Measurements from ENCODE around the gene CASP1.
"Not testable (repeated sequence)": the region's sequence is repeated elsewhere in the genome, so short reads cannot be mapped to it uniquely, and the experiment has no call there.

The CASP1 gene

DNA sequence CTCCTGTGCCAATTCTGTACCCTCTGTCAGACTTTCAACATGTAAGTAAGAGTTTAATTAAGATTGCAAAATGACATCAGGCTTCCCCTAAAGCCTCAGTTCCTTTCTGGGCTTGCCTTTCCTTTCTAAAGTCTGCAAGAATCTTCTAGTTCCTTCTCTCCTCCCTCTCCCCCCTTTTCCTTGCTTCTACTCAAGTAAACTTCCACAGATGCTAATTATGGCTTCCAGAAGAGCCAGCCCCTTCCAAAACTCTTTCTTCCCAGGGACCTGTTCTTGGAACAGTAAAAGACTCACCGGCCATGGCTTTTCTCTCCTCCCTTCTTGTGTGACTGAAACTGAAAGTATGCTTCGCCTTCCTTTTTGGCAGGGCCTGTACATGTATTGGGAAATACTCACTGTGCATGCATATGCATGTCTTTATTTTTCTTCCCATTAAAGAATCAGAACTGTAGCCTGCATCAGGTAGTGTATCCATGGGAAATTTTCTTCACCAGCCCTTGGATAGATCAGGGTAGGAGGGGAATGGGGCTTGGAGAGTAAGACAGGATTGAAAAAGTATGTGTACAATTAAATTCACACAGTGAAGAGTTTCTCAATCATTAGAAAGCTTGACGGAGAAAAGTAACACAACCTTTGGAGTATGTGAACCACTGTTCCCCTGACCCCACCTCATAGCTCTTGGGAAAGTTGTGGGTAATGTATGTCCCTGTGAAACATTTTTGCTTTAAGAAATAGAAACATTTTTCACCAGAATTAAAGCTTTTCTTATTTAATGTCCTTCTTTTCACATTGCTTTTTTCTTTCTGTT is at the start of gene CASP1:
Gene CASP1, minus strand, starts transcription at position 332 of the 808 bp plus-strand sequence. Its CDS starts 31 bp downstream, at position 301.
- DNase-seq: no peak

GRCh38 chr11:105081412-105082150 is 46.6 kb upstream of the CASP1 start:
- DNase-seq: no peak

DNA sequence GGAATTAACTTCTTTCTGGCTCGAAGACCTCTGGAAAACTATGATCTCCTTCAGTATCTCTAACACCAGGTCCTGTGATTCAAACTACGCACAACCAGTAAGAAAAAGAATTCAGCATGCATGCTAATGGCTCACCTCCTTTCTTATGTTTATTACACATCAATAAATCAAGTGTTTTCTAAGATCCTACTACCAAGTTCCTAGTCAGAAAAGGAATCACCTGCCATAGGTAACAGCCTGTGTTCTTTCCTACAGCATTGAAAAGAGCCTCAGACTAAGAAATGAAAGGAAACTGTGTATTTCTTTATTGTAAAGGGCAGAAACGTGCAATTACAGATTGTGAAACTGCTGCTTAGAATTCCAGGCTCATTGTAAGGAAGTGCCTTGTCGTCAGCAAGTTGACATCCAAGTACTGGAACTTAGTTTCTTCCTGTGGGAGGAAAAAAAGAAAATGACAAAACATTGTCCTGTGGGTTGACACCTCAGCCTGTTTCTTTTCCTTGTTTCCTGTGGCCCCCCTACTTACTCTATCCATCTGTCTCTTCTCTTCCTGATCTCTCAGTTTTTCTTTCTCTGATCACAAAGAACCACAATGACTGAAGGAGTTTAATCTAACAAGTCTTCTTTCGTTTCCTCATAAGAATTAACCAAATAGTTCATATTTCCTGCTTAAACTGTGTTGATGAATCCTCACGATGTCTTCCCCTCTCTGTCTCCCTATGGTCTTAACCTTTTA is 45.4 kb upstream of the CASP1 start:
- DNase-seq: not testable (repeated sequence)

DNA sequence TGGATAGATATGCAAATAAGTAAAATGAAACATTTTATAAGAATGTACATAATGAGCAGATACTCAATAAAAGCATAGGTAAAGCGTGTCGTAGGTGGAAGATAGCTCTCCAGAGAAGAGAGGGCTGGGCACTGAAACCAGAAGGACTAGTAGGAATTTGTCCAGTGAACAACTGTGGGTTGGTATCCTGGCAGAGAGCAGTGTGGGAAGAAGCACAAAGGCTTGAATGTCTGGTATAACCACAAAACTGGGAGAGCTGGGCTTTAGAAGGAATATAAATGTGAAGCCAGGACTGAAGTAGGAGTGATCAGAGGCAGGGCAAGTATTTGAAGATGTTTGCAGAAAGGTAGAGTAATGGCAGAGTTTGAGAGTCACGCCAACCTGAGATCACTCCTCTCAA is 43.3 kb upstream of the CASP1 start:
- DNase-seq: no peak

GRCh38 chr11:105077141-105077790 is 42.3 kb upstream of the CASP1 start:
- DNase-seq: not testable (repeated sequence)

DNA sequence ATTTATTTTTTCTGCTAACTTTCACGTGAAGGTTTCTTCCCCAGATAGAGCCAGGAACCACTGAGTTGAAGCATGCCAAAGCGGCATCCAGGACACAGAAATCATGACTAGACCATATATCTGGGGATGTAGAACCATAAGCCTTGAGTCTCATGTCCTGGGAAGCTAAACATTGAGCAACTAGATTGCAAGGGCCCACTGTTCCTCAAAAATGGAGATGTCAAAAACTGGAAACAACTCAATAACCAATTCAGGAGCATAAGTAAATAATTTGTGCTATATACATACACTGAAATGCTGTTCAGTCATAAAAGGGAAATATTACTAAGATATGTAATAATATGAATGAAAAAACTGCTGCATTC is 39.2 kb upstream of the CASP1 start:
- DNase-seq: no peak

DNA sequence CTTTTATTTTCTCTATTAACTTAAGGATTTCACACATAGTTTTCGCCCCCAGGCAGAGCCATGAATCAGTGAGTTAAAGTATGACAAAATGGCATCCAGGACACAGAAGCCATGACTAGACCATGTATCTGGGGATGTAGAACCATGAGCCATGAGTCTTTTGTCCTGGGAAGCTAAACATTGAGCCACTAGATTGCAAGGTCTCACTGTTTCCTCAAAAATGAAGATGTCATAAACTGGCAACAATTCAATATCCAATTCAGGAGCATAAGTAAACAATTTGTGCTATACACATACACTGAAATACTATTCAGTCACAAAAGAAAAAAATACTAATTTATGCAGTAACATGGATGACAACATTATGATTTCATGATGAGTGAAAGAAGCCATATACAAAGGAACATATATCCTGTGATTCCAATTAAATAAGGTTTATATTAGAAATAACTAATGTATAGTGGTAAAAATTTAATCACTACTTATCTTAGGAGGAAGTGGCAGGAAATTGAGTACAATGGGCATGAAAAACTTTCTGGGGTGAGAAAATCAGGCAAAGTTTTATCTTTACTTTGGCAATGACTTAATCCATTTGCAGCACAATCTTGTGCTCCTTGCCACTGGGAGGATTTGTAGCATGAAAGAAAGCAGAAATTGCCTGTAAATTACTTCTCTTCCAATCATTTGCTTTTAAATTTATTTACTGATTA is 38.7 kb upstream of the CASP1 start:
- no peak for DNase-seq

GRCh38 chr11:105072080-105072479 is 37.1 kb upstream of the CASP1 start:
- not testable (repeated sequence) for DNase-seq

DNA sequence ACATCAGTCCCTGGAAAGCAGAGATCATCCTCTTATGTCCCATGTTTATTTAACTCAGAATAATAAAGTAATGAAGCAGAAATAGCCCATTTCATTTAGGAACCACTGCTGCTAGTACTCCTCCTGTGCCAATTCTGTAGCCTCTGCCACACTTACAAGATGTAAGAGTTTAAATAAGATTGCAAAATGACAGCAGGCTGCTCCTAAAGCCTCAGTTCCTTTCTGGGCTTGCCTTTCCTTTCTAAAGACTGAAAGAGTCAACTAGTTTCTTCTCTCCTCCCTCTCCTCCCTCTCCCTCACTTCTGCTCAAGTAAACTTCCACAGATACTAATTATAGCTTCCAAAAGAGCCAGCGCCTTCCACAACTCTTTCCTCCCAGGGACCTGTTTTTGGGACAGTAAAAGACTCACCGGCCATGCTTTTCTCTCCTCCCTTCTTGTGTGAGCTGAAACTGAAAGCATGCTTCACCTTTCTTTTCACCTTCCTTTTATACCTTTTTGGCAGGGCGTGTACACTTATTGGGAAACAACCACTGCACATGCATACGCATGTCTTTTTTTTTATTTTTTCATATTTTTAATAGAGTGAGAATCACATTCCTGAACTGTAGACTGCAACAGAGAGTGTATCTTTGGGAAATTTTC is 36.3 kb upstream of the CASP1 start:
- no peak for DNase-seq

- DNase-seq: no peak
Measured at GRCh38 chr11:105070306-105070705, 35.4 kb upstream of the CASP1 start.

DNA sequence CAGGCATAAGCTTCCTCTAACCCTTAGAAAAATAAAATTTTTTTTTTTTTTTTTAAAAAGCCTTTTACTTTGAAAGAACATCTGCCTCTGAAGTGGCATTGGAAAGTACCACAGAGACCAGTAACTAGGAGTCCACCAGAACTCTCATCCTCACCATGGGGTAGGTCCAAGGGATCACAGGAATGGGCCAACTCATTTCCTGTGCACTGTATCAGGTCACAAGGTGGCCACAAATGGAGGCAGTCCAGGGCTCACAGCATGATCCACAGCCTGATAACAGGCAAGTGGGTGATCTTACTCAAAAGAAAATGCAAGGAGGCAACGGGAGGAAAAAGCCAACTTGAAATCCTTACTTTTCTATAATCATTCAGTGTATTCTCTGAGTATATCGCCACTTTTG is 34.8 kb upstream of the CASP1 start:
- not testable (repeated sequence) for DNase-seq

DNA sequence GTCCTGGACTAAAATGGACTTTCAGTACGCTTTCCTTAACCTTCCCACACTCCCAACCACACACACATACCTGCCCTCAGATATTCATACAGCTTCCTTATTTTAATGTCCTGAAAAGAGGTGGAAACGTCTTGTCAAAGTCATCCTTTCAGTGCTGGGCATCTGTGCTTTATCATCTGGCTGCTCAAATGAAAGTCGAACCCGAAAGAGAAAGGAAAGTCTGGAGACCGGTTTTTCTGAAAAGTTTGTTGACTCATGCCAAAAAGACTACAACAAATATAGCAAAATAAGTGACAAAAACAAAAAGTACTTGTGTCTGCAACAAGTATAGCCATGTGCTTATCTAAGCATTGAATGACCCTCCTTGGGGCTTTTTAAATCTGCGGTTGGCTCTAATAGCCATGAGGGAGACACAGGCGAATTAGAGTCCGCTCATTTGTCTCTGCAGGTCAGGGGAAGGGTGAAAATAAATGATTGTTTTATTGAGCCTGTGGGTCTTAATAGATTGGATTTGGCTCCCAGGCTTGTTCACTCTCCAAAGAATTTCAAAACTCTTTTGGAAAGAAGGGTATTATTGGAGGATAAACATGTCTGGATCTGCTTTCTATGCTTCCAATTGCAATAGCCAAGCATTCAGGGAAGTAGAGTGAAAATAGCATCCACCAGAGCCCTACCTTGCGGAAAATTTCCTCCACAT is 28.4 kb upstream of the CASP1 start:
- not testable (repeated sequence) for DNase-seq

GRCh38 chr11:105057432-105057831 is 22.5 kb upstream of the CASP1 start:
- no peak for DNase-seq

DNA sequence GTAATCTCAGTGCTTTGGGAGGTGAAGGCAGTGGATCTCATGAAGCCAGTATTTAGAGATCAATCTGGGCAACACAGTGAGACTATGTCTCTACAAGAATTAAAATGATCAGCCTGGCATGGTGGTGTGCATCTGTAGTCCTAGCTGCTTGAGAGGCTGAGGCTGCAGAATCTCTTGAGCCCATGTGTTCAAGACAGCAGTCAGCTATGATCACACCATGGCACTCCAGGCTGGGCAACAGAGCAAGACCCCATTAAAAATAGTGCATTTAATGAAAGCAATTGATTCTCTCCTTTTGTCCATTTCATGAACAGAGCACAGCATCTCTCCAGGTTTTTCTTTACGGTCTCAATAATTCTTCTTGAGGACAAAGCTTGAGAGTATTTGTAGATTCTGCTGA is 21.5 kb upstream of the CASP1 start:
- no peak for DNase-seq

- no peak for DNase-seq
Measured at GRCh38 chr11:105054723-105055493, 20.0 kb upstream of the CASP1 start.

GRCh38 chr11:105052487-105052886 is 17.5 kb upstream of the CASP1 start:
- no peak for DNase-seq

GRCh38 chr11:105051559-105051958 is 16.6 kb upstream of the CASP1 start:
- no peak for DNase-seq

GRCh38 chr11:105049481-105049880 is 14.5 kb upstream of the CASP1 start:
- DNase-seq: no peak

DNA sequence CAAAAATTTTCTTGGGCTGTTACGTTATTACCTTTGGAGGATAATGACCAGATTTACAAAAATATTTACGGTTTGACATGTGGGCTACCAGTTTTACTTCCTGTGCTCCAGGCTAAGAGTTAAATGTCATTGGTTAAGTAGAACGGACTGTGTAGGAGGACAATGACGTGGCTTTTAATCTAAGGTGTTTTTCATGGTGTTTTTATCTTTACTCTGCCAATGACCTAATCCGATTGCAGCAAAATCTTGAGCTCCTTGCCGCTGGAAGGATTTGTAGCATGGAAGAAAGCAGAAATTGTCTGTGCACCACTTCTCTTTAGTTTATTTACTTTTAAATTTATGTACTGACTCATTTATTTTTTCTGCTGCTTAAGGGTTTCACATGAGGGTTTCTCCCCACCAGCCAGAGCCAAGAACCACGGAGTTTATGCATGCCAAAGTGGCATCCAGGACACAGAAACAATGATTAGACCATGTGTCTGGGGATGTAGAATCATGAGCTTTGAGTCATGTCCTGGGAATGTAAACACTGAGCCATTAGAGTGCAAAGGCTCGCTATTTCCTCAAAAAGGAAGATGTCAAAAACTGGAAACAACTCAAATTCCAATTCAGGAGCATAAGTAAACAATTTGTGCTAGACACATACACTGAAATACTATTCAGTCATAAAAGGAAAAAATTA is 12.1 kb upstream of the CASP1 start:
- peak; percentile 29 for DNase-seq

Measured in 8988T (cell line).